ENCODE data around the gene ZBTB12. TPM values are rescaled to one million over a fixed set of nuclear protein-coding genes. Genes with fewer than 3 reads are reported as not detected.

ZBTB12 gene
- total and polyA plus RNA-seq, 2 of the 4 experiments (the other 2 are of a cell fraction): 2.0 to 8.5 TPM

DNA sequence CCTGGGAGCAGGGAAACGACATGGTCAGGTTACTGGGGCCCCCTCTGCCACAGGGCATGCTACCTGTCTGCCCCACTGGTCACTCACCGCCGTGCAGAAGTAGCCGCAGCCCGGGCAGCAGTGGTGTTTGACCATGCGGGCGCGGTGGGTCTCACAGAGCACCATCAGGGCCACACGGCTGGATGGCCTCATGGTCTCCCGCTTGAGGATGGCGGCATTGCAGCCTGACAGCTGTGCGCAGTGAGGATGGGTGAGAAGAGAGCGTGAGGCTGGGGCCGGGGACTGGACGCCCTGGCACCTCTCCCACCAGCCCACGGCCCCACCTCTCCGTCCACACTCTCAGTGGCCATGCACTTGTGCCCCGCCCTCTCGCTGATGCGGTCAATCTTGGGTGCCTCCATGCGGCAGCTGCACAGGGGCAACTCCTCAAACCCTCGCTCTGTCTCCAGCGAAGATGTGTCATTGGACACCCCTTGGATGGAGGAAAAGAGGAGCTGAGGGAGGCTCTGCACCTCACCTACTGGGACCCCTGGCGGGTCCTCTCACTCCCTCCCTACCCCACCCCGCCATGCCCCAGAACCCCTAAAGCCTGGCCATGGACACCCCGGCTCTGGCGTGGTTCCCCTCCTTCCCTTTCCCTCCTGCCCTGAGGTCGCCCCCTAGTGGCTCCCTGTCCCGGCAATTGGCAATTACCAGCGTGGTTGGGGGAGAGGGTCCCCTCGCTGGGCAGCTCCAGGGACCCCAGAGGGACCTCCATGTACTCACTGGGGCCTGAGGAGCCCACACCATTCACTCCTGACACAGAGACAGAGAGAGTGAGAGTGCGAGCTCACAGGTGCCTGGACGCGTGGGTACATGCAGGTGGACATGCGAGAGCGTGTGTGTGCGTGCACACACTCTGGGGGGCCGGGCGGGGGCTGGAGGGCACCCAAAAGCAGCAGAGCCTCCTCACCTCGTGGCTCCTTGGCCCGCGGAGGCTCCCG, 13.3 kb downstream of the ZBTB12 start:
- Histone ChIP-seq H2AK9ac (replicated peaks; ENCODE audit: low read depth, low read length, poor library complexity) (peak overlapping the region; percentile 82), H3K4me1 (ENCODE audit: control insufficient read depth, insufficient read depth, low read length) (no peaks in the 10 kb centered on the region), H3K4ac (ENCODE audit: low read depth, low read length) (no peak overlapping the region), H3K79me1 (ENCODE audit: low read depth in 1 of 2, low read length in 2 of 2) (peaks cover 5% of the 10 kb centered on the region in 2 experiments; a peak in 2 of 4 replicates), H3K56ac (ENCODE audit: extremely low read depth, insufficient read depth, low read length) (no peak overlapping the region), H3K9me1 (ENCODE audit: insufficient read depth, low read length) (no peaks in the 10 kb centered on the region), H3K27ac (ENCODE audit: insufficient read depth, low read length) (no peak overlapping the region), H3K9me3 (ENCODE audit: control insufficient read depth, insufficient read depth, low read length) (no peaks in the 10 kb centered on the region), H3K4me2 (ENCODE audit: low read depth, low read length) (no peak overlapping the region), H3K4me3 (ENCODE audit: insufficient read depth, low read depth, low read length) (no peak overlapping the region), H3K23ac (ENCODE audit: low read depth, low read length) (no peak overlapping the region), H4K91ac (ENCODE audit: insufficient read depth, low read depth, low read length) (no peak overlapping the region), H2BK120ac (ENCODE audit: low read depth, low read length) (no peak overlapping the region), H3K36me3 (ENCODE audit: control insufficient read depth, insufficient read depth, low read length) (peaks cover 68% of the 10 kb centered on the region), H4K5ac (ENCODE audit: low read depth, low read length) (no peak overlapping the region), H2AFZ (replicated peaks; ENCODE audit: low read length, poor library complexity) (peak overlapping the region; percentile 70), H2BK20ac (ENCODE audit: low read depth, low read length) (no peak overlapping the region), H3K27me3 (ENCODE audit: control insufficient read depth, insufficient read depth, low read length) (no peaks in the 10 kb centered on the region), H2BK15ac (ENCODE audit: low read depth, low read length) (no peak overlapping the region), H2AK5ac (ENCODE audit: low read depth, low read length) (0 out of 2 replicates have a peak overlapping the region, but pooled peaks have one; percentile 1), H3K18ac (ENCODE audit: low read depth, low read length) (no peak overlapping the region), H3K14ac (replicated peaks; ENCODE audit: low read depth, low read length) (no peak overlapping the region), H4K8ac (ENCODE audit: low read depth in 2 of 2, low read length in 2 of 2) (no peak overlapping the region), H3K9ac (ENCODE audit: low read depth, low read length) (no peak overlapping the region), H4K20me1 (ENCODE audit: insufficient read depth, low read length) (no peaks in the 10 kb centered on the region; the same call in 1 of the 2 replicates), H2BK5ac (ENCODE audit: low read depth, low read length, poor library complexity, severe bottlenecking) (no peak overlapping the region)
- in situ Hi-C loops (cut with MboI; ENCODE audit: low sequenced_read_pairs): no loop called here
- dilution Hi-C loops (cut with HindIII; ENCODE audit: low sequenced_read_pairs, unreplicated experiment): no loop called here
- BruUV-seq (replicated peaks): no TSS peak
- POLR2A ChIA-PET (ENCODE audit: unreplicated experiment): no interaction called here
- intact Hi-C loops (cut with micrococcal nuclease): loop anchor here (1.0 kb wide), 1 partner anchor 208 kb away; no protein-coding TSS in a partner anchor
- CTCF ChIA-PET: interaction anchor here (0.8 to 2.4 kb wide), 2 partner anchors 9 to 13 kb away, joined by 3 to 7 read pairs; partner anchors contain the start of gene EHMT2
- 97% methylated on average over 11 of the region's 43 CpGs; no CpG with 5 or more reads in 1 of the 2 experiments for WGBS, 2 experiments (ENCODE audit: extremely low coverage in 2 of 2, insufficient read length in 1 of 2)
- ATAC-seq (ENCODE audit: low read depth): peak; percentile 66; the same call in 1 of the 2 replicates
- no peak for DNase-seq
- no peak for TF ChIP-seq FOS (IDR thresholded peaks at IDR 0.05; ENCODE audit: low read depth, low read length)
- TF ChIP-seq MXI1 (IDR thresholded peaks at IDR 0.05; ENCODE audit: borderline replicate concordance, low read depth, low read length): no peak
- no peak for TF ChIP-seq MAFK (IDR thresholded peaks at IDR 0.05; ENCODE audit: low read depth, low read length)
- TF ChIP-seq POLR2A (IDR thresholded peaks at IDR 0.05; ENCODE audit: low read depth, low read length): no peak
- TF ChIP-seq USF2 (IDR thresholded peaks at IDR 0.05; ENCODE audit: low read depth, low read length): no peak
- no peak for TF ChIP-seq RFX5 (IDR thresholded peaks at IDR 0.05; ENCODE audit: low read depth, low read length)
- TF ChIP-seq MAZ (IDR thresholded peaks at IDR 0.05; ENCODE audit: borderline replicate concordance, low read depth, low read length): no peak
- TF ChIP-seq SMC3 (IDR thresholded peaks at IDR 0.05; ENCODE audit: low read depth, low read length): peak; percentile 44
- TF ChIP-seq CHD1 (IDR thresholded peaks at IDR 0.05; ENCODE audit: low read depth, low read length): no peak
- peak; percentile 48 for TF ChIP-seq RAD21 (IDR thresholded peaks at IDR 0.05; ENCODE audit: low read length)
- TF ChIP-seq, protein P1, sequence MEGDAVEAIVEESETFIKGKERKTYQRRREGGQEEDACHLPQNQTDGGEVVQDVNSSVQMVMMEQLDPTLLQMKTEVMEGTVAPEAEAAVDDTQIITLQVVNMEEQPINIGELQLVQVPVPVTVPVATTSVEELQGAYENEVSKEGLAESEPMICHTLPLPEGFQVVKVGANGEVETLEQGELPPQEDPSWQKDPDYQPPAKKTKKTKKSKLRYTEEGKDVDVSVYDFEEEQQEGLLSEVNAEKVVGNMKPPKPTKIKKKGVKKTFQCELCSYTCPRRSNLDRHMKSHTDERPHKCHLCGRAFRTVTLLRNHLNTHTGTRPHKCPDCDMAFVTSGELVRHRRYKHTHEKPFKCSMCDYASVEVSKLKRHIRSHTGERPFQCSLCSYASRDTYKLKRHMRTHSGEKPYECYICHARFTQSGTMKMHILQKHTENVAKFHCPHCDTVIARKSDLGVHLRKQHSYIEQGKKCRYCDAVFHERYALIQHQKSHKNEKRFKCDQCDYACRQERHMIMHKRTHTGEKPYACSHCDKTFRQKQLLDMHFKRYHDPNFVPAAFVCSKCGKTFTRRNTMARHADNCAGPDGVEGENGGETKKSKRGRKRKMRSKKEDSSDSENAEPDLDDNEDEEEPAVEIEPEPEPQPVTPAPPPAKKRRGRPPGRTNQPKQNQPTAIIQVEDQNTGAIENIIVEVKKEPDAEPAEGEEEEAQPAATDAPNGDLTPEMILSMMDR (conservative IDR thresholded peaks at IDR 0.05; ENCODE audit: low read depth, low read length): peak; percentile 51
- TF ChIP-seq ELK1 (IDR thresholded peaks at IDR 0.05; ENCODE audit: borderline replicate concordance, low read depth, low read length): no peak
- no peak for TF ChIP-seq RCOR1 (IDR thresholded peaks at IDR 0.05; ENCODE audit: insufficient replicate concordance, low read length)

All from IMR-90 (cell line).